DMS53 treated with DMSO at 0.1 percent for 48 hours (cell line): ENCODE measurements around the gene ATP6V0D1.
A peak's percentile ranks its signal among the peaks of the same experiment; 100 is the strongest.
"Not testable (repeated sequence)": the region's sequence is repeated elsewhere in the genome, so short reads cannot be mapped to it uniquely, and the experiment has no call there.

Source experiments
- DNase-seq: peaks from one replicate; lab custom pipeline; 2025; ENCODE audit not compliant: unreplicated experiment; lab: John Stamatoyannopoulos, UW

The ATP6V0D1 gene

DNA sequence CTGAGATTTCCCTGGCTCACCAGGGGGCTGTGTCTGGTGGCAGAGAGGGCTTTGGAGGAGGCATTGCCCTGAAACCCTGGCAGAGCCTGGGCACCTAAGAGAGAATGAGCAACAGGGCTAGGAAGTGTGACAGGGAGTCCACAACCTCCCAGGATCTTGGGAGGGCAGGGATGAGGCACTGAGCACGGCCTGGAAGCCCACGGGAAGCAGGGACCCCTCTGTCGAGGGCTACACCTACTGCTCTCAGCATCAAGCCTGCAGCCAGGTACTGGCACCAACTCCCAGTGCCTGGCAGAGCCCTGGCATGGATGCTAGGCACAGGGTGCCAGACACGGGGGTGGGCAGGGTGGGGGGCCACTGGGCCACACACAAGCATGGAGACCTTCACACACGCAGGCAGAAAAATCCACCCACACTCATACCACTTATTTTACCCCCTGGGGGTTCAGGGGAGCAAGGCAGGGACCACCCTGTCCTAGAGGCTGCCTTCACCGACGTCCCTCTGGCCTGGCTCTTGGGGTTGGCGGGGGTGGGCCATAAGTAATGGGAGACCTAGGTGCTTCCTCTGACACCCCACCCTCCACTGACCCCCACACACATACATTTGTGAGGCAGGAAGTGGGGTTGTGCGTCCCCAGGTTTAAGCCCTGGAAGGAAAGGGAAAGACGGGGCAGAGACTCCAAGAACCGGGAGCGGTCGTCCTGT, 51.0 kb downstream of the ATP6V0D1 start:
- no peak for DNase-seq

DNA sequence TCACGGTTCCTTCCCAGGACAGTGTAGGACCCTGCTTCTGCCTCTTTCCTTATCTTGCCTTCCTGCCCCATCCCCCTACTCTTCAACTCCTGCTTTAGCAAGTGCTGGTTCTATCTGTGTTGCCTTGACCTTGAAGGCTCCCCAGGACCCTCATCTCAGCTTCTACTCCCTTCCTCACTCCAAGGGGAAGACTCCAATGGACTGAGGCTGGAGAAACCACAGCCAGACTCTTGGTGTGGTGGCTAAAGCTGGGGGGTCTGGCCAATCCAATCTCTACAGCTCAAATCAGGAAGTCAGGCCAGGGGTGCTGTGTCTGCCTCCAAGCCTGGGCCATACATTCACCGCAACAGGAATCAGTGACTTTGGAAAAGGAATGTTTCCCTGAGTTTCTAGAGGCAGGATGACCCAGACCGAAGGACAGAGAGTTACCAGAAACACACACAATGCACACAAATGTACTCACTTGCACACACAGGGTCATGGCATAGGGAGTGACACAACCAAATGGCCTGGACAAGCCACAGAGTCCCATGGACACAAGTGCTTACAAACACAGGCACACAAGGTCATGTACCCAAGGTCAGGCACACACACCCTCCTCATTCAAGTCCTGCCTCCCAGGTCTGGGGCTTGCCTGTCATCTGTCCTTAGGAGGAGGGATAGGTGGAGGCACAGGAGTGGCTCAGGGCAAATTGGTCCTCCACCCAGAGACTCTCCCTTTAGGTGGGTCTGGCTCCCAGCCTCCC, 51.7 kb downstream of the ATP6V0D1 start:
- no peak for DNase-seq

DNA sequence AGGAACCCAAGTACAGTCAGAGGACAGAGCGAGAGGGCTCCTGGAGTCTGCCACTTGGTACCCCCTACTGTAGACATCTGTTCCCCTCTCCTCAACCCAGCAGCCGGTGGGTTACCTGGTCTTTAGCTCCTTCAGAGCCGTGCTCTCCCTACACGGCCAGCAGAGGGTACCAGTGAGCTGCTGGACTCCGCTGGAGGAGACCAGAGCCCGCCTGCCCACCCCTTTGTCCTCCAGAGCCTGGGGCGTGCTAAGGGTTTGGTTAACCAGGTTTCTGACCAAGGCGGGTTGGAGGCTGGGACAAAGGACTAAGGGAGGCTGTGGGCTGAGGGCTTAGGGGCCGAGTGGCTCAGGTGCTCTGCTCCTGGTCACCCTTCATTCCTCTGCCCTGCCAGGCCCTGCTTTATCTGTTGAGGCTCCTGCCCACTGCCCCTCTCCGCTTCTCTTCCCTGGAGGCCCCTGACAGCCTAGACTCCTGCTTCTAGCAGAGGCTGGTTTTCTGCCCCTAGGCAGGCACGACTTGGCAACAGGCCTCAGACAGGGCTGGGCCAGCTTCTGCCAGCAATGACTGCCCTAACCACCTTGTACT, 52.7 kb downstream of the ATP6V0D1 start:
- DNase-seq = peak; percentile 57

DNA sequence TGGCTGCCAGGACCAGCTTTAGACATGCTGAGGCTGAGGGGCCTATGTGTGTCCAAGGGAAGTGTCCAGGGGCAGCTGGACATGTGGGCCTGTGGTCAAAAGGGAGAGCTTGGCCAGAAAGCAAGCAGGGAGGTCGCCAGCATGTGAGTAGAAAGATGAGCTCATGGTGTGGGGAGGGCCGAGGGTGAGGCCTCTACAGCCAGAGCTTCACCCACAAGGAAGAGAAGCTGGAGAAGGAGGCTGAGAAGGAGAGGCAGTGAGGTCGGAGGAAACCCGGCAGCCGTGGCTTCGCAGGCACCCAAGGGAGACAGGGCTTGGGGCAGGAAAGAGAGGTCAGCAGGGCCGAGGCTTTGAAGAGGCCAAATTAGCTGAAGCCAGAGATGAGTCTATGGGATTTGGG, 54.0 kb downstream of the ATP6V0D1 start:
- DNase-seq = no peak

DNA sequence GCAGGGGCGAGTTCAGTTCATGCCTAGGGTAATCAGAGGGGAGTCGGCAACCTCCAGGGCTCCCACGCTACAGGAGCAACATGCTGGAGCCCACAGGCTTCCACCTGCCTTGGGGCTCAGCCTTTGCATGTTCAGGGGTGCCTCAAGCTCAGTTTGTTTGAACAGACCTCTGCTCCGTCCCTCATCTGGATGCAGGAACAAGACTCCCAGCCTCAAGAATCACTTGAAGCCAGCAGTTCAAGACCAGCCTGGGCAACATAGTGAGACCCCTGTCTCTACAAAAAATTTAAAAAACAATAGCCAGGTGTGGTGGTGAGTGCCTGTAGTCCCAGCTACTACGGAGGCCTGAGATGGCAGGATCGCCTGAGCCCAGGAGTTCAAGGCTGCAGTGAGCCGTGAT, 54.9 kb downstream of the ATP6V0D1 start:
- DNase-seq = no peak

DNA sequence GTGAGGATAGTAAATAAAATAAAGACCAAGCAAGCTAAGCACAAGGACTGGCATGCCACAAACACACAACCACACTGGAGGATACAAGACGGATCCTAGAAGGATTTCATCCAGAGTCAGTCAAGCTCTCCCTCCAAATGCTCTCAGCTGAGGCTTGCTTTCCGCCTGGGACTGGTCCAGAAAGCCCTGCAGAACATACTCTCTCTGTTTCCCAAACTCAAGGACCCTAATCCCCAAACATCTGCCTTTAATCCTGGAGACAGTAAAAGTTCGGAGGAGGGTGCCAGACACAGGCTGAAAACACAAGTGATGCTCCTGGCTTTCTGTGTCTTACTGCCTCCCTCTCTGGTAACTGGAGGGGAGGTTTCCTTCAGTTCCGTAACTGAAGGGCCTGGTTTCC, 55.4 kb downstream of the ATP6V0D1 start:
- no peak for DNase-seq

DNA sequence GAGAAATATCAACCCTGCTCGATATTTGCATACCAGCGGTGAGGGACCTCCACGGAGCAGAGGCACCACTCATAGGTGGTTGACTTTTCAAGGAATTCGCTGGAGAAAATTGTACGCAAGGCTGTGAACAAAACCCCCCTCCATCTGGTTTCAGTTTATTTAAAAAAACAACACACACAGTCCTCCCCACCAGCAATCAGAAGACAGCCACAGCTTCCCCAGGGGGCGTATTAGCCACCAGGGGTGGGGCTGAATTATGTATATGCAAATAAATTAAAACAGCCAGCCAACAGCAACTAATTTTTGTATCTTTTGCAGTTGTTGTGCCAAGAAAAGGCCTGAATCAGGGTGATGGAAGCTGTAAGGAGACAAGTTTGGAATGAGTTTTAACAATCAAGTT, 55.9 kb downstream of the ATP6V0D1 start:
- DNase-seq = no peak

DNA sequence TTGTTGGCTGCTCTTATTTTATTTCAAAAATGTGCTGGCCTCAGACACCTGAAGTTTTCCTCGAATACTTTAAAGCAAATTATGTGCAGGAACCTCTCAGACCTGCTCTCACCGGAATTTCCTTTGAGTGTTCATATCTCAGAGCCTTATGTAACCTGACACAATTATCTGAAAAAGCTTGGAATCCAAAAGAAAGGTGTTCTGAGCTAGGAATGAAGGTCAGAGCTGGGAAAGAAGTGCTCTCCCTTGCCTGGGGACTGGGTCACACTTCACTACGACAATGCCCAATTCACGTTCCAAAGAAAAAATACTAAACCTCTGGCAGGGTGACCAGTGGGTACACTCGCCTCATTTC, 56.7 kb downstream of the ATP6V0D1 start:
- no peak for DNase-seq

DNA sequence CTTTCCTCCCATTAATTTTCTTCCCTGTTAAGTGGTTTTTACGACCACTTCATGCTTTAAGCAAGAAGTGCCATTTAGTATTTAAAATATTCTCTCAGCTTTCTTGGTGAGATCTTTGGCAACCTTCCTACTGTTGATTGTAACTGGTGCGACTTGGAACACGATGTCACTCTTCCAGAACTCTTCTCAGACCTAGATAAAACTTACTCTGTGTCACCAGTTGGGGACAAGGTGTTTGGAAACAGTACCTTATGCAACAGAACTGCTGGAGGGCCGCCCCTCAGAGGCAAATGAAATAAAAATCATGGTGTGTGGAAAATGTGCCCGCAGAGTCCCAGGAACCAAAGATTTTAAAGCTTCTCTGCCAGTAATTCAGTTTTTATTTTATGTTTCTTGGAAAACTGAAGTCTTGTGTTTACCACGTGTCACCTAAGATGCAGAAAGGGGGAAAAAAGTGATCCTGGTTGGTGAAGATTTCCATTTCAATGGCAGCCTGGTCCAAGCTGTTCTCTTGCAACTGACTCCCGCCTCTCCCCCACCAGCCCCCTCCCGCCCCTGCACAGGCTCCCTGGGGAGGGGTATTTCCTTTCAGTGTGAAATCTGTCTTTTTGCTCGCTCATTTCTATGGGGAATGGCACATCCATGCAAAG, 57.2 kb downstream of the ATP6V0D1 start:
- no peak for DNase-seq

DNA sequence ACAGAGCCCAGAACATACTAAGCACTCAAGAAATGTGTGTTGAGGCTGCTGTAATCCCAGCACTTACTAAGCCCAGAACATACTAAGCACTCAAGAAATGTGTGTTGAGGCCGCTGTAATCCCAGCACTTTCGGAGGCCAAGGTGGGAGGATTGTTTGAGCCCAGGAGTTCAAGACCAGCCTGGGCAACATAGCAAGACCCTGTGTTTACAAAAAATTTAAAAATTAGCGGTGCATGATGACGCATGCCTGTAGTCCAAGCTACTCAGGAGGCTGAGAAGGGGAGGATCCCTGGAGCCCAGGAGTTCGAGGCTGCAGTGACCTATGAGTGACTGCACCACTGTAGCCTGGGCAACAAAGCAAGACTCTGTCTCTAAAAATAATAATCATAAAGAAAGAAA, 57.9 kb downstream of the ATP6V0D1 start:
- DNase-seq = no peak

DNA sequence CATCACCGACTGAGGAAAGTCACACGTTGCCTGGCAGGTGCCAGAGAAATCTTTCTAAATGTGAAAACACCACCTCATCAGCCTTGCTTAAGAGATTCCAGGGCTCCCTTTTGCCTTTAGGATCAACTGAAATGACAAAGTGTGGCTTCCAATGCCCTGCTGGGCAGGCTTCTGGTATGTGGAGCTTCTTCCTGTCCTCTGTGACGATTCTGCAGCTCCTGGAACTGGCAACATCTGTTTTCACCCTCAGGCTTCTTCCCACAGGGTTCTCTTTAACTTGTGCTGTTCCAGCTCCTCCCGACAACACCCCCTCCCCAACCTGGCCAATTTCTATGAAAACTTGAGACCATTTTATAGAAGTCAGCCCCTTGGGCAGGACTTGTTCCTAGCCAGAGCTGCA, 59.9 kb downstream of the ATP6V0D1 start:
- DNase-seq = no peak

DNA sequence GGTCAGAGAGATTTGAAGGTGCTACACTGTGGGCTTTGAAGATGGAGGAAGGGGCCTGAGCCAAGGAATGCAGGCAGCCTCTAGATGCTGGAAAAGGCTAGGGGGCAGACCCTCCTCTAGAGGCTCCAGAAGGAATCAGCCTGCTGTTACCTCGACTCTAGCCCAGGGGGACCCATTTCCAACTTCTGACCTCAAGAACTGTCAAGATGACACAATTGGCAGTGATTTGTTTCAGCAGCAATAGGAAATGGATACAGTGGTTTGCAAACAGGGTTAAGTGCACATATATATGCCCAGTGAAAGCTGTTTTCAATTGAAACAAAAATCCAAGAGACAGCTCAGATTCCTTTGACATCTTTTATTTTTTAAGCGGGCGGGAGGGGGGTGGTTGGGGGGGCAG, 61.0 kb downstream of the ATP6V0D1 start:
- DNase-seq = no peak

DNA sequence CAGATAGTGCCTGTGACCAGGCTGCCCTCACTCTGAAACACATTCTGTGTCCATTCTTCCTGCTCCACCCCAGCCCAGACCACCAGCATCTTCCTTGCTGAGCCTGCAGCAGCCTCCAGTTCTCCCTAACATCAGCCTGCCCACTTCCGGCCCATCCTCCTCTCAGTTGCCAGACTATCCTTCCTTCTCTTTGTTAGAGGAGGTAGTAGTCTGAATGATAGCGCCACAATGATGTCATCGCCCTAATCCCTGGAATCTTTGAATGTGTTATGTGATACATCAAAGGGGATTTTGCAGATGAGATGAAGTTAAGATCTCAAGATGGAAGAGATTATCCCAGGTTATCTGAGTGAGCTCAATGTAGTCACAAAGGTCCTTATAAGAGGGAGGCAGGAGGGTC, 61.5 kb downstream of the ATP6V0D1 start:
- peak; percentile 20 for DNase-seq

DNA sequence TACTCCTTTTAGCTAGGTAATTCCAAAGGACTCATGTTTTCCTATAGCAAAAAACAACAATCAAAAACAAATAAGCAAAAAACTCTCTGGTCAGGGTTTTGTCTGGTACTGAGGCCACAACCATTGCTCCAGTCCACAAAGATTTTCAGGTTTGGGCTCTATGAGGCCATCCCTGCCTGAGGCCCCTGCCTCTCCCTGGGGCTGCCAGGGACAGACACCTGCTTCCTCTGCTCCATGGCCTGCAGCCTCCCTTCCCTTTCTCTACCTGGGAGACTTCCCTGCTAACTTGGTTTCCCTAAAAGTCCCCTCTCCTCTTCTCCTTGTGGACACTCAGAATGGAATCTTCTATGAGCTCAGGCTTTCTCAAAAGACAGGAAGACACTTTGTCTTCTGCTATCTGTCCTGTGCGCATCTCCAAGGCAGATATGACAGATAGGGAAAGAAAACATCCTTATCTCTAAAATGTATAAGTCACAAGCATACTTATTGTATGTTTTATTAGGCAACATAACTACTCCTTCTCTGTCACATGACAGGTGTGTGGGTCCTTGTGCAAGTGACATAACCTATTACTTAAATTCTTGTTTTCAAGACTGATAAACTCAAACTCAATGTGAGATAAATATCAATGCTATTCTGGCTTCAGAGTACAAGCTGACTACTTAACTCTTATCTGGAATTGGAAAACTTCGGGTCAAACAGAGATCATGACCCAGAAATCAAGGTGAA, 63.5 kb downstream of the ATP6V0D1 start:
- no peak for DNase-seq

DNA sequence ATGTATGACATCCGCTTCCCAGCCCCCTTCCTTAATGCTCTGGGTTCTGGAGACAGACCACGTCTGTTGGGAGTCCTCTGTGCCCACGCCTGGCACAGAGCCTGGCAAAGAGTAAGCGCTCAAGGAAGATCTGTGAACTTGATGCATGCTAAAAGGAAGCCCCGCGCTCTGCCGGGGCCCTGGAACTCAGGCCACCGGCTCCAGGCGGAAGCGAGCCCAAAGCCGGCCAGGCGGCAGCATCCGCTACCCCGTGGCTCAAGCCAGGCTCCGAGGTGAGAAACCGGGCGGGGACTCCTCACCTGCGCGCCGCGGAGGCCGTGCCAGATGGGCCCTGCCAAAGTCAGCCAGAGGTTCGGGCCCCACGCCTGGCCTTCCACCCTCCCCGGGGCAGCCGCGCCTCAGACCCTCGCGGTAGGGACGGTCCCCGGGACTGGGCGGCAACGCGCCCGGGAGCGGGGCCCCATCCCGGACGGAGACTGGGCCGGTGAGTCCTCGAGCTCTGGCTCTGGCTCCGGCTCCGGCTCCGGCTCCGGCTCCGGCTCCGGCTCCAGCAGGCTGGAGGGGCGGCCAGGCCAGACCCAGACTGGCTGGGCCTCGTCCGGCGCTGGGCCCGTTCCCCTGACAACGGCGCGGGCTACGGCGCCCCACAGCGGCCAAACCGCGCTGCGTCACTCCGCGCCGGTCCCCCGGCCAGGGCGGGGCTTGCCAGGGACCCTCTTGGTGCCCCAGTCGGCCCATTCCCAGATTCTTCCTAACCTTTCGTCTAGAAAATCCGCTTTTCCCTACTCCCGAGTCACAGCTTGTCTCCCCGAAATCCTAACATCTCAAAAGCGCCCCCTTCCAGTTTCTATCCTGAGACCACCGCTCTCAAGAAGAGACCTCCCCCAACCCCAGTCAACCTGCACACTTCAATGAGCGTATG, 64.8 kb downstream of the ATP6V0D1 start, which contains the start of gene ZDHHC1:
ZDHHC1 (minus strand) TSS at position 606 of the 922 bp plus-strand sequence. CDS start 8,702 bp downstream, outside the sequence.
- peak; percentile 20 for DNase-seq

DNA sequence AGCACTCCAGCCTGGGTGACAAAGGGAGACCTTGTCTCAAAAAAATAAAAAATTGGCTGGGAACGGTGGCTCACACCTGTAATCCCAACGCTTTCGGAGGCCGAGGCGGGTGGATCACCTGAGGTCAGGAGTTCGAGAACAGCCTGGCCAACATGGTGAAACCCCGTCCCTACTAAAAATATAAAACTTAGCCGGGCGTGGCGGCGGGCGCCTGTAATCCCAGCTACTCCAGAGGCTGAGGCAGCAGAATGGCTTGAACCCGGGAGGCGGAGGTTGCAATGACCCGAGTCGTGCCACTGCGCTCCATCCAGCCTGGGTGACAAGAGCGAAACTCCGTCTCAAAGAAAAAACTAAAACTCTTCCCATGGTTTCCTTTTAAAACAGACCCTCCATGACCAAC, 65.5 kb downstream of the ATP6V0D1 start:
- not testable (repeated sequence) for DNase-seq

DNA sequence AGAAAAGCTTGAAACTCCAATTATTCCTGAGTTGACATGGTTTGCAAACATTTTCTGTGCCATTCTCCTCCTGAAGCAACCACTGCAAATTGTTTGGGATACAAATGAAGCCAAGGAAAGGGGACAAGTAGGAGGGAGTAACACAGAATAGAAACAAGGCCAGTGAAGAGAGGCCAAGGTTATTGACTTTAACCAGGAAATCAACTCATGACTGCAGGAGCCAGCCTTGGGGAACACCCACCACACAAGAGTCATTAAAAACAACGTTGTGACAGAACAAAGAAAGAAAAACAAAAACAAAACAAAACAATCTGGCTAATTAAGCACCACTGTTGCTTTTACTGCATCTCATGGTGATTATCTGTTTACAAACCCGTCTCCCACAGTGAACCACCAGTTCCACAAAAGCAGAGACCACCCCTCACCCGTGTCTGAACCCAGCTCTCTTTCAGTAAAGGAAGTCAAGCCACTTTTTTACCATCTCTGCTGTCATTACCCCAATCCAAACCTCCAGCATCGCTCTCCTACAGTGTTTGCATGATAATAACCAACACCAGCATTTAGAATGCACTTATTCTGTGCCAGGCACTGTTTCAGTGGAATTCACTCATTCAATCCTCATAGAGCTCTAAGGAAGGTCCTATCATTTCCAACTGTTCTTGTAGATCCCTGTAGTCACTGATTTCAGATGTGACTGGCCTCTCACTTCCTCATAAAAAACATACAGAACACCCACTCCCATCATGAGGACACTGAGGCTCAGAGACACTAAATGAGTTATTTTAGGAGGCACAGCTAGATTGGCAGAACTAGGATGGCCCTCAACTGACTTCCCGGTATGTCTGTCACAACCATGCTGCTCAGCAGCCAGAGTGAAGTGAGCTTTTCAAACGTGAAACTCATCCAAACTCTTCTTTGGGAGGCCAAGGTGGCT, 66.7 kb downstream of the ATP6V0D1 start:
- no peak for DNase-seq

DNA sequence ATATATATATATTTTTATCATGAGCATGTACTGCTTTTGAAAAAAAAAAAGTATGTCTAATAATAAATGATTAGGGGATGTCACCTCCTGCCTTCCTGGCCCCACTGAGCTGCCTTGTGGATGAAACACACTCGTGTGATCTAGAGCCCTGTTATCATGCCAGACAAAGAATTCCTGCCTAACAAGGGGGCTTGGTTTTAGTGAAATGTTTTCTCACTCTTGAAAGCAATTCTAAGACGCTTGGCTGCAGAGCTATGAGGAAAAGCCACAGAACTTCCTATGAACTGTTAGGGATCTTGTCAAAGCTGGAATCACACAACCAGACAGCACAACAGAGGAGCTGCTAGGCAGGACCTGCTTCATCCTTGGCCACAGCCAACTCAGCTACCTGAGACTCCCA, 68.7 kb downstream of the ATP6V0D1 start:
- no peak for DNase-seq

DNA sequence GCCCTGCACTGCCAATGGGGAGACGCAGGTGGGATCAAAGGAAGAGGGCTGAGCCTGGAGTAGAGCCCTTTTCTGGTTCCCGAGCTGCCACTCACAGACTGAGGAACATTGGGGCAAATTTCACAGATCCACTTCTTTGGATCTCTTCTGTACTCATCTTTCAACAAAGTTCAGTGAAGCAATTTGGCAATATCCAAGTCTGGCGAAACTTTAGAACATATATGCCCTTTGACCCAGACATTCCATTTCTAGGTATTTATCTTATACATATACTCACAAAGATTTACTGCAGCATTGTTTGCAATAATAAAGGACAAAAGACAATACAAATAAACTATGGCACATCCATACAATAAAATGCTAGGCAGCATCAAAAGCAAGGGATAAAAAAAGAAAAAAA, 69.6 kb downstream of the ATP6V0D1 start:
- DNase-seq = no peak
